ENCODE data around the gene CLPTM1L.
"Not testable (repeated sequence)": the region's sequence is repeated elsewhere in the genome, so short reads cannot be mapped to it uniquely, and the experiment has no call there.

Gene CLPTM1L

DNA sequence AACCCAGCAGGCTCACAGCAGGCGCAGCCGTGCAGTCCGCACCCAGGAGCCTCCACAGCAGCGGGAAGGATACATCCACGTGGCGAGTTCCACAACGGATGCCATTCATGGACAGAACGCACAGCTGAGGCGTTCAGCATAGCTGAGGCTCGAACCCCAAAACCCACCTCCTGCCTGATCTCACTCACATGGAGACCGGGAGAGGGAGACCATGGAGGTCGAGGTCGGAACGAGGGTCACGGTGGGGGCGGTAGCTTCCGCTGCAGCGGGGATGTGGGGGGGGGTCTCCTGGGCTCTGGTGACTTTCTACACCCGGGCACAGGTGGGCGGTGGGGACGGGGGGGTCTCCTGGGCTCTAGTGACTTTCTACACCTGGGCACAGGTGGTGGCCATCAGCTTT lies 67.6 kb downstream of the CLPTM1L start:
- no peaks in the 10 kb centered on the region for H3K36me3 ChIP-seq
- H3K4me3 ChIP-seq (ENCODE audit: low read depth, low read length) = no peak overlapping the region
- no peaks in the 10 kb centered on the region for H3K4me1 ChIP-seq
- H3K9me3 ChIP-seq = no peaks in the 10 kb centered on the region
- TF ChIP-seq, protein P1, sequence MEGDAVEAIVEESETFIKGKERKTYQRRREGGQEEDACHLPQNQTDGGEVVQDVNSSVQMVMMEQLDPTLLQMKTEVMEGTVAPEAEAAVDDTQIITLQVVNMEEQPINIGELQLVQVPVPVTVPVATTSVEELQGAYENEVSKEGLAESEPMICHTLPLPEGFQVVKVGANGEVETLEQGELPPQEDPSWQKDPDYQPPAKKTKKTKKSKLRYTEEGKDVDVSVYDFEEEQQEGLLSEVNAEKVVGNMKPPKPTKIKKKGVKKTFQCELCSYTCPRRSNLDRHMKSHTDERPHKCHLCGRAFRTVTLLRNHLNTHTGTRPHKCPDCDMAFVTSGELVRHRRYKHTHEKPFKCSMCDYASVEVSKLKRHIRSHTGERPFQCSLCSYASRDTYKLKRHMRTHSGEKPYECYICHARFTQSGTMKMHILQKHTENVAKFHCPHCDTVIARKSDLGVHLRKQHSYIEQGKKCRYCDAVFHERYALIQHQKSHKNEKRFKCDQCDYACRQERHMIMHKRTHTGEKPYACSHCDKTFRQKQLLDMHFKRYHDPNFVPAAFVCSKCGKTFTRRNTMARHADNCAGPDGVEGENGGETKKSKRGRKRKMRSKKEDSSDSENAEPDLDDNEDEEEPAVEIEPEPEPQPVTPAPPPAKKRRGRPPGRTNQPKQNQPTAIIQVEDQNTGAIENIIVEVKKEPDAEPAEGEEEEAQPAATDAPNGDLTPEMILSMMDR (IDR thresholded peaks at IDR 0.05; ENCODE audit: low read depth, low read length) = no peak
- no peak for DNase-seq
- no peaks in the 10 kb centered on the region for H3K27me3 ChIP-seq

DNA sequence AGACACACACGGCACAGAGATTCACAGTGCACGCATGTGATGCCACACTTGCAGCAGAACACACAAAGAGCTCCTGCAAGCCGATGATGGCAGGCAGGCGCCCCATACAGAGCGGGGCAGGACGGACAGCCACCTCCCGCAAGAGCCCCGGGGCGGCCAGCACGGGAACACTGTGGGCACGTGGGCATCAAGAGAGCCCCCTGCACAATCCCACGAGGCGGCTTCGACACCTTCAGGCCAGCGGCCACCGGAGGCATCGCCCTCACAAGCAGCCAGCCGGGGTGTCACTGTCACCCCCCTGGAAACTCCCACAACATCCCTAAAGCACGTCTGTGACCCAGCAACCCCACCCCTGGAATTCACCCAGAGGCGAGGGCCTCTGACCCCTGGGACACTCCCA lies 68.0 kb downstream of the CLPTM1L start:
- TF ChIP-seq, protein P1 (IDR thresholded peaks at IDR 0.05; ENCODE audit: low read depth, low read length) = no peak
- Histone ChIP-seq H3K27me3 (no peaks in the 10 kb centered on the region), H3K36me3 (no peaks in the 10 kb centered on the region), H3K4me1 (no peaks in the 10 kb centered on the region), H3K9me3 (no peaks in the 10 kb centered on the region), H3K4me3 (ENCODE audit: low read depth, low read length) (no peak overlapping the region)
- DNase-seq = no peak

DNA sequence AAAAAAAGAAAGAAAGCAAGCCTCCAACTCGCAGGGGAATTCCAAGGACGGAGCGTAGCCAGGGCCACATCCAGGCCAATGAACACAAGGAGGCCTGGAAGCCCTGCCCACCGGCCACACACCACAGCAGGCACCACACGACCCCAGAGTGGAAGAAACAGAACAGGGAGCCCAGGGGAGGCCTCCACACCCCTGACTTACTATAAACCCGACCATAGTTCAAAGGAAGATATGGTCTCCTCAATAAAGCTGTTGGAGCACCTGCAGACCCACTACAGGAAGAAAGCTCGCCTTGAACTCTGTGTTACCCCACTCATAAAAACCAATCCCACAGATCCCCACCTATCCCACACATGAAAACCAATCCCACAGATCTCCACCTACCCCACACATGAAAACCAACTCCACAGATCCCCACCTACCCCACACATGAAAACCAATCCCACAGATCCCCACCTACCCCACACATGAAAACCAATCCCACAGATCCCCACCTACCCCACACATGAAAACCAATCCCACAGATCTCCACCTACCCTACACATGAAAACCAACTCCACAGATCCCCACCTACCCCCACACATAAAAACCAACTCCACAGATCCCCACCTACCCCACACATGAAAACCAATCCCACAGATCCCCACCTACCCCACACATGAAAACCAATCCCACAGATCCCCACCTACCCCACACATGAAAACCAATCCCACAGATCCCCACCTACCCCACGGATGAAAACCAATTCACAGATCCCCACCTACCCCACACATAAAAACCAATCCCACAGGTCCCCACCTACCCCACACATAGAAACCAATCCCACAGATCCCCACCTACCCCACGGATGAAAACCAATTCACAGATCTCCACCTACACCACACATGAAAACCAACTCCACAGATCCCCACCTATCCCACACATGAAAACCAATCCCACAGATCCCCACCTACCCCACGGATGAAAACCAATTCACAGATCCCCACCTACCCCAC lies 69.2 kb downstream of the CLPTM1L start:
- H3K27me3 ChIP-seq; H3K4me1 ChIP-seq; H3K36me3 ChIP-seq; H3K4me3 ChIP-seq (ENCODE audit: low read depth, low read length); DNase-seq; H3K9me3 ChIP-seq: not testable (repeated sequence)

DNA sequence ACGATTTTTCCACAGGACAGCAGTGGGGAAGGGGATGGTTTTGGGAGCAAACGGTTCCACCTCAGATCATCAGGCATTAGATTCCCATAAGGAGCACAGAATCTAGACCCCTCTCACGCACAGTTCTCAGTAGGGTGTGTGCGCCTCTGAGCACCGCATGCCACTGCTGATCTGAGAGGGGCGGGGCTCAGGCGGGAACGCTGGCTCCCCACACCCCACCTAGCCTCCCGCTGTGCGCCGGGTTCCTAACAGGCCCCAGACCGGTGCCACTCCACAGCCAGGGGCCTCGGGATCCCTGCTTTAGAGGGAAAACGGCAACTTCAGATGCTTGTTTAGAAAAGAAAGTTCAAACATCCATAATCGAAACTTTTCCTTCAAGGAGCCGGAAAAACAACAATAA lies 70.4 kb downstream of the CLPTM1L start:
- Histone ChIP-seq H3K4me3 (ENCODE audit: low read depth, low read length) (no peak overlapping the region), H3K27me3 (no peaks in the 10 kb centered on the region), H3K9me3 (no peaks in the 10 kb centered on the region), H3K4me1 (no peaks in the 10 kb centered on the region), H3K36me3 (no peaks in the 10 kb centered on the region)
- DNase-seq = no peak
- TF ChIP-seq, protein P1 (IDR thresholded peaks at IDR 0.05; ENCODE audit: low read depth, low read length) = no peak

DNA sequence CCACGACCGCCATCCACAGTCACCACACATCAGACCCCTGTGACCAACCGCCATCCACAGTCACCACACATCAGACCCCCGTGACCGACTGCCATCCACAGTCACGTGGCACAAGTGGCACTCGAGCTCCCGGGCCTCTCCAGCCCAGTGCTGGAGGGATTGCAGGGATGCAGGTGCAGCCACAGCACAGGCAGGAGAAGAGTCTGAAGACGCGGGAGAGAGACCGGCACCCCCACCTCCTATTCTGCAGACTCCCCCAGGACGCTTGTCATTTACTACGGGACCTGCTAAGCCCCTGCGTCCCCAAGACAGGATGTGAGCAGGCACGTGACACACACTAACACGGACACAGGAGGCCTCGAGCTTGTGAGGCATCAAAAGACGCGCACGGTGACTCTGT lies 71.2 kb downstream of the CLPTM1L start:
- Histone ChIP-seq H3K27me3 (no peaks in the 10 kb centered on the region), H3K9me3 (no peaks in the 10 kb centered on the region), H3K36me3 (no peaks in the 10 kb centered on the region), H3K4me3 (ENCODE audit: low read depth, low read length) (no peak overlapping the region), H3K4me1 (no peaks in the 10 kb centered on the region)
- TF ChIP-seq, protein P1 (IDR thresholded peaks at IDR 0.05; ENCODE audit: low read depth, low read length) = no peak
- DNase-seq = no peak

DNA sequence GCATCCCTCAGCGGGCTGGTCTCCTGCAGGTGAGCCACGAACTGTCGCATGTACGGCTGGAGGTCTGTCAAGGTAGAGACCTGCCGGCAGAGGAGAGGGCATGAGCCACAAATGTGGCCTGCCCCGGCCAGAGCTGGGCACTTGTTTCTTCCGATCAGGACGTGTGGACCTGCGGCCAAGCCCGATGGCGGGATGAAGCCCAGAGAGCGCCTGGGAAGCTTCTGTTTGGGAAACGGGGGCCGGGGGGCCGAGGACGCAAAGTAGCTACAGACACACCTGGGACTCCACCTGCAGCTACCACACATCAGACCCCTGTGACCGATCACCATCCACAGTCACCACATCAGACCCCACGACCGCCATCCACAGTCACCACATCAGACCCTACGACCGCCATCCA lies 72.7 kb downstream of the CLPTM1L start:
- H3K27me3 ChIP-seq = no peaks in the 10 kb centered on the region
- no peaks in the 10 kb centered on the region for H3K36me3 ChIP-seq
- H3K4me1 ChIP-seq = no peaks in the 10 kb centered on the region
- TF ChIP-seq, protein P1 (IDR thresholded peaks at IDR 0.05; ENCODE audit: low read depth, low read length) = no peak
- no peaks in the 10 kb centered on the region for H3K9me3 ChIP-seq
- no peak for DNase-seq
- no peak overlapping the region for H3K4me3 ChIP-seq (ENCODE audit: low read depth, low read length)
